Thyroid gland (tissue), 4 donors: ENCODE measurements around the gene SCAMP4.

Experiments used
- CTCF ChIP-seq, 6 experiments: fragments of 200-600 bp in 3 of 6; fragments of 450-650 bp in 3 of 6; sonication (generic) in 3 of 6; IDR thresholded peaks; one replicate each; pipeline ENCODE4 v1.5.1; 2016 to 2019; ENCODE audit warnings: antibody characterized with exemption in 6 of 6, mild to moderate bottlenecking in 2 of 6, inconsistent platforms in 1 of 6, moderate library complexity in 1 of 6
- POLR2A ChIP-seq, 2 donors: fragments of 450-650 bp; IDR thresholded peaks; one replicate each; pipeline ENCODE4 v1.6.1; 2017; ENCODE audit warnings: antibody characterized with exemption in 2 of 2, mild to moderate bottlenecking in 2 of 2, moderate library complexity in 1 of 2

GRCh38 chr19:1875646-1876495, 29.3 kb upstream of the SCAMP4 start:
- TF ChIP-seq CTCF (IDR thresholded peaks at IDR 0.05) (peak in 1 of 6 experiments; percentile 17), POLR2A (IDR thresholded peaks at IDR 0.05) (peak; percentile 56 to 87)
